Neutrophil (primary cell): ENCODE measurements around the gene EPB41L4A.

Experiments used
- H3K27ac ChIP-seq: fragments of 200-600 bp; sonication (generic); 2 replicates; pipeline ENCODE4 v1.5.1; 2016; ENCODE audit warnings: mild to moderate bottlenecking, moderate library complexity
- H3K27me3 ChIP-seq: fragments of 200-600 bp; sonication (generic); 2 replicates; pipeline ENCODE4 v1.6.0; 2016; ENCODE audit warnings: mild to moderate bottlenecking
- H3K36me3 ChIP-seq: fragments of 200-600 bp; sonication (generic); 2 replicates; pipeline ENCODE4 v1.5.1; 2017
- H3K4me1 ChIP-seq, 2 experiments: fragments of 200-600 bp in 1 of 2; sonication (generic) in 1 of 2; 1 replicate in 1 of 2; 2 replicates in 1 of 2; pipeline versions ENCODE4 v1.5.1 to v1.6.1; 2013 to 2016; ENCODE audit warnings: low read depth in 1 of 2, low read length in 1 of 2, mild to moderate bottlenecking in 1 of 2, moderate library complexity in 1 of 2; ENCODE audit not compliant: control insufficient read depth in 1 of 2, insufficient read depth in 1 of 2
- H3K4me3 ChIP-seq, 2 experiments: fragments of 200-600 bp in 1 of 2; sonication (generic) in 1 of 2; 1 replicate in 1 of 2; 2 replicates in 1 of 2; pipeline ENCODE4 v1.5.1; 2013 to 2016; ENCODE audit warnings: low read depth in 1 of 2, low read length in 1 of 2, mild to moderate bottlenecking in 1 of 2, moderate library complexity in 1 of 2
- H3K9me3 ChIP-seq: fragments of 200-600 bp; sonication (generic); 2 replicates; pipeline ENCODE4 v1.5.1; 2016
- TF ChIP-seq, protein P1 (sequence below): fragments of 200-600 bp; sonication (generic); IDR thresholded peaks from 2 replicates; pipeline ENCODE4 v1.5.1; 2016; ENCODE audit warnings: antibody characterized with exemption

Gene EPB41L4A

DNA sequence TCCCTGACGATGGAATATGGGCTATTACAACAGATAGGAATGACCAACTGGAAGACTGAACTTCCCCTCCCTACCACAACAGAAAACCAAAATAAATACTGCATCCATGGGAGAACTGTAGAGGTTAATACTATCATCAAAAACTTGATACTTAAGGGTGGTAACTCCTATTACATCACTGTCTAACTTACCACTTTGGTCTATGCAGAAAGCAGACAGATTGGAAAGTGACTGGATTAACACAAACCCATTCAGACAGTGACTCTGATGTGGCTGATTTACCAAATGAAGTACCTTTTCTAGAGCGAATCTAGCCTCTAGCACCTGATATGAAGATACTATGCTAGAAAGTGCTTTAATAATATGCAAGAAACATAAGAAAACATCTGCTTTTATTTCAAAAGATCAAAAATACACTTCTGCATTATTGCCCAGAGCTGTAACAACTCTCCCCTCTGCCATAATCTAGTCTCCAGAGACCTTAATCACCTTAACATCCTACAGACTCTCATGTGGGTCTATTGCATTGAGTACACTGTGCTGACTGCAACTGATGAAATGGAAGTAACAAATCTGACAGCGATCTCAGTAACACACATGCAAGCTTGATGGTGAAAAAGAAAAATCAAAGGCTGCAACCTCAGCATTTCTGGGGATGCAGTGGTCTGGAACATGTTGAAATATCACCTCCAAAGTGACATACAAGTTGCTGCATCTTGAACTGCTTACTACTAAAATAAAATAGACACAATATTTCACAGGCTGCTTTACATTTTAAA lies 62.7 kb downstream of the EPB41L4A start:
- Histone ChIP-seq H3K27me3 (no peaks in the 10 kb centered on the region), H3K9me3 (no peaks in the 10 kb centered on the region), H3K36me3 (no peaks in the 10 kb centered on the region), H3K27ac (no peak overlapping the region), H3K4me3 (no peak overlapping the region), H3K4me1 (no peaks in the 10 kb centered on the region)
- TF ChIP-seq, protein P1, sequence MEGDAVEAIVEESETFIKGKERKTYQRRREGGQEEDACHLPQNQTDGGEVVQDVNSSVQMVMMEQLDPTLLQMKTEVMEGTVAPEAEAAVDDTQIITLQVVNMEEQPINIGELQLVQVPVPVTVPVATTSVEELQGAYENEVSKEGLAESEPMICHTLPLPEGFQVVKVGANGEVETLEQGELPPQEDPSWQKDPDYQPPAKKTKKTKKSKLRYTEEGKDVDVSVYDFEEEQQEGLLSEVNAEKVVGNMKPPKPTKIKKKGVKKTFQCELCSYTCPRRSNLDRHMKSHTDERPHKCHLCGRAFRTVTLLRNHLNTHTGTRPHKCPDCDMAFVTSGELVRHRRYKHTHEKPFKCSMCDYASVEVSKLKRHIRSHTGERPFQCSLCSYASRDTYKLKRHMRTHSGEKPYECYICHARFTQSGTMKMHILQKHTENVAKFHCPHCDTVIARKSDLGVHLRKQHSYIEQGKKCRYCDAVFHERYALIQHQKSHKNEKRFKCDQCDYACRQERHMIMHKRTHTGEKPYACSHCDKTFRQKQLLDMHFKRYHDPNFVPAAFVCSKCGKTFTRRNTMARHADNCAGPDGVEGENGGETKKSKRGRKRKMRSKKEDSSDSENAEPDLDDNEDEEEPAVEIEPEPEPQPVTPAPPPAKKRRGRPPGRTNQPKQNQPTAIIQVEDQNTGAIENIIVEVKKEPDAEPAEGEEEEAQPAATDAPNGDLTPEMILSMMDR, result no peak

DNA sequence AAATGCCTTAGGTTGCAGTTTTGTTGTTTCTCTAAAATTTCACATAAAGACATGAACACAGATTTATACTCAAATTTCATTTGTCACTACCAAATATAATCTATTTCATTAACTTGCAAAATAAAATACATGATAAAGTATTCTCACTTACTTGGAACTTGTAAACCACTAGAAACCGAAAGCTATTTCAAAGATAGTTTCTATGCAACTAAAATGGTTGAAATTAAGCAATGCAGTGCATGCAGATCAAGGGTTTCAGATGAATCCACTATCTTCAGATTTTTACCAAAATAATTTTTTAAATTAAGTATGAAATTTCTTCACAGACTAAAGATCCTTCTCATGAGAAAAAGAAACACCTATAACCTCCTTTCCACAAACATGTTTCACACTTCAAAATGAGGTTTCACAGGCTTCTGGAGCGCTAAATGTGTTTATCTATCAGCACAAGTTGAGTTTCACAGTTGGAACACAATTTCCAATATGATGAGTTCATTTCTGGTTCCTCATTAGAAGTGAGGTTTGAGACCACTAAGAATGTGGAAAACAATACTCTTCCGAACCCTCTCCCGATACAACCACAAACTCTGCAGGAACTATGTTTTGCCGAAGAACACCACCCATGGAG lies 63.9 kb downstream of the EPB41L4A start:
- TF ChIP-seq, protein P1, result no peak
- Histone ChIP-seq H3K27me3 (no peaks in the 10 kb centered on the region), H3K9me3 (no peaks in the 10 kb centered on the region), H3K4me3 (no peak overlapping the region), H3K27ac (no peak overlapping the region), H3K4me1 (no peaks in the 10 kb centered on the region), H3K36me3 (no peaks in the 10 kb centered on the region)

- H3K27me3 ChIP-seq, result no peaks in the 10 kb centered on the region
- no peaks in the 10 kb centered on the region for H3K4me1 ChIP-seq
- TF ChIP-seq, protein P1, result no peak
- no peaks in the 10 kb centered on the region for H3K9me3 ChIP-seq
- no peaks in the 10 kb centered on the region for H3K36me3 ChIP-seq
- no peak overlapping the region for H3K27ac ChIP-seq
- no peak overlapping the region for H3K4me3 ChIP-seq
Measured at GRCh38 chr5:112353678-112354077, 65.4 kb downstream of the EPB41L4A start.

DNA sequence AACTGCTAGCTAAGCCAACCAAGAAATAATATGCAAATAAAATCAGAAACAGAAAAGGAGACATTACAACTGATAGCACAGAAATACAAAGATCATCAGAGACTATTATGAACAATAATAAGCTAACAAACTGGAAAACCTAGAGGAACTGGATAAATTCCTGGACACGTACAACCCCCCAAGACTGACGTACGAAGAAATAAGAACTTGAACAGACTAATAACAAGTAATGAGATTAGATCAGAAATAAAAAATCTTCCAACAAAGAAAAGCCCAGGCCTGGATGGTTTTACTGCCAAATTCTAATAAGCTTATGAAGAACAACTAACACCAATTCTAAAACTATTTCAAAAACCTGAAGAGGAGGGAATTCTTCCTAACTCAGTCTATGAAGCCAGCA lies 67.9 kb downstream of the EPB41L4A start:
- no peaks in the 10 kb centered on the region for H3K27me3 ChIP-seq
- H3K4me3 ChIP-seq, result no peak overlapping the region
- TF ChIP-seq, protein P1, result no peak
- H3K4me1 ChIP-seq, result no peaks in the 10 kb centered on the region
- no peaks in the 10 kb centered on the region for H3K36me3 ChIP-seq
- no peaks in the 10 kb centered on the region for H3K9me3 ChIP-seq
- no peak overlapping the region for H3K27ac ChIP-seq

- Histone ChIP-seq H3K36me3 (no peaks in the 10 kb centered on the region), H3K27ac (no peak overlapping the region), H3K9me3 (no peaks in the 10 kb centered on the region), H3K27me3 (no peaks in the 10 kb centered on the region), H3K4me1 (no peaks in the 10 kb centered on the region), H3K4me3 (no peak overlapping the region)
- TF ChIP-seq, protein P1, result no peak
Measured at GRCh38 chr5:112350626-112351025, 68.5 kb downstream of the EPB41L4A start.
